ENCODE data around the gene MOB3B.

Gene MOB3B

GRCh38 chr9:27402626-27403025 is 127.0 kb downstream of the MOB3B start:
- WGBS, 2 donors (ENCODE audit: extremely low coverage in 2 of 2, insufficient read length in 2 of 2, insufficient replicate concordance in 1 of 2), result no CpG with 5 or more reads among the region's 2 CpGs

GRCh38 chr9:27400334-27400880 is 129.2 kb downstream of the MOB3B start:
- Histone ChIP-seq H3K79me1 (ENCODE audit: low read depth, low read length) (no peaks in the 10 kb centered on the region), H2BK120ac (ENCODE audit: low read depth, low read length) (no peak overlapping the region), H3K9ac (ENCODE audit: low read depth, low read length, poor library complexity) (no peak overlapping the region), H3K4ac (ENCODE audit: low read length) (no peak overlapping the region), H4K91ac (ENCODE audit: low read depth, low read length, poor library complexity) (no peak overlapping the region), H3K27ac (replicated peaks; ENCODE audit: low read length) (no peak overlapping the region), H3K18ac (ENCODE audit: low read length) (no peak overlapping the region), H2BK5ac (ENCODE audit: low read length) (no peak overlapping the region), H3K4me1 (ENCODE audit: control insufficient read depth in 2 of 2, insufficient read depth in 1 of 2, low read depth in 1 of 2, low read length in 2 of 2) (peaks cover 3 to 5% of the 10 kb centered on the region in 2 donors), H4K8ac (ENCODE audit: low read depth, low read length) (no peak overlapping the region), H2AK5ac (ENCODE audit: low read depth, low read length) (no peak overlapping the region), H3K14ac (ENCODE audit: low read length) (no peak overlapping the region), H3K23ac (ENCODE audit: low read depth, low read length, poor library complexity) (no peak overlapping the region), H2AFZ (ENCODE audit: low read length) (no peak overlapping the region), H2BK15ac (ENCODE audit: low read length) (no peak overlapping the region), H3K4me3 (ENCODE audit: low read length in 2 of 2) (no peak overlapping the region), H3K27me3 (ENCODE audit: control insufficient read depth in 3 of 3, insufficient read depth in 3 of 3, low read depth in 1 of 3, low read length in 3 of 3) (no peaks in the 10 kb centered on the region), H3K4me2 (ENCODE audit: insufficient read depth, low read length, poor library complexity, severe bottlenecking) (no peak overlapping the region), H3K36me3 (replicated peaks in 1 of 2; ENCODE audit: control insufficient read depth in 2 of 2, insufficient read depth in 2 of 2, low read length in 2 of 2) (no peaks in the 10 kb centered on the region), H3K9me3 (replicated peaks in 1 of 2; ENCODE audit: control insufficient read depth in 2 of 2, insufficient read depth in 1 of 2, low read depth in 1 of 2, low read length in 2 of 2) (no peaks in the 10 kb centered on the region), H2BK12ac (ENCODE audit: low read length) (no peak overlapping the region)
- no CpG with 5 or more reads among the region's 3 CpGs for WGBS, 2 donors (ENCODE audit: extremely low coverage in 2 of 2, insufficient read length in 2 of 2, insufficient replicate concordance in 1 of 2)
- DNase-seq (ENCODE audit: low spot score), result no peak

More at GRCh38 chr9:27402626-27403025, 127.0 kb downstream of the MOB3B start:
- H2BK15ac ChIP-seq (ENCODE audit: low read length), result no peak overlapping the region
- peaks cover 0 to 6% of the 10 kb centered on the region in 2 donors for H3K4me1 ChIP-seq (ENCODE audit: control insufficient read depth in 2 of 2, insufficient read depth in 1 of 2, low read depth in 1 of 2, low read length in 2 of 2)
- H3K79me1 ChIP-seq (ENCODE audit: low read depth, low read length), result peaks cover 2% of the 10 kb centered on the region
- H3K4me3 ChIP-seq (ENCODE audit: low read length in 2 of 2), result no peak overlapping the region
- H3K27ac ChIP-seq (replicated peaks; ENCODE audit: low read length), result no peak overlapping the region
- H3K9ac ChIP-seq (ENCODE audit: low read depth, low read length, poor library complexity), result no peak overlapping the region
- no peak overlapping the region for H3K4ac ChIP-seq (ENCODE audit: low read length)
- no peak overlapping the region for H3K4me2 ChIP-seq (ENCODE audit: insufficient read depth, low read length, poor library complexity, severe bottlenecking)
- no peak overlapping the region for H2BK120ac ChIP-seq (ENCODE audit: low read depth, low read length)
- no peaks in the 10 kb centered on the region for H3K27me3 ChIP-seq (ENCODE audit: control insufficient read depth in 3 of 3, insufficient read depth in 3 of 3, low read depth in 1 of 3, low read length in 3 of 3)
- no peaks in the 10 kb centered on the region for H3K36me3 ChIP-seq (replicated peaks in 1 of 2; ENCODE audit: control insufficient read depth in 2 of 2, insufficient read depth in 2 of 2, low read length in 2 of 2)
- H3K9me3 ChIP-seq (replicated peaks in 1 of 2; ENCODE audit: control insufficient read depth in 2 of 2, insufficient read depth in 1 of 2, low read depth in 1 of 2, low read length in 2 of 2), result peaks cover 0 to 15% of the 10 kb centered on the region in 2 donors
- no peak overlapping the region for H2AK5ac ChIP-seq (ENCODE audit: low read depth, low read length)
- H2BK12ac ChIP-seq (ENCODE audit: low read length), result no peak overlapping the region
- no peak overlapping the region for H3K23ac ChIP-seq (ENCODE audit: low read depth, low read length, poor library complexity)
- no peak overlapping the region for H2BK5ac ChIP-seq (ENCODE audit: low read length)
- no peak overlapping the region for H3K18ac ChIP-seq (ENCODE audit: low read length)
- no peak for DNase-seq (ENCODE audit: low spot score)
- no peak overlapping the region for H3K14ac ChIP-seq (ENCODE audit: low read length)
- no peak overlapping the region for H4K91ac ChIP-seq (ENCODE audit: low read depth, low read length, poor library complexity)
- no peak overlapping the region for H4K8ac ChIP-seq (ENCODE audit: low read depth, low read length)
- H2AFZ ChIP-seq (ENCODE audit: low read length), result no peak overlapping the region

- Histone ChIP-seq H3K4me1 (ENCODE audit: control insufficient read depth in 2 of 2, insufficient read depth in 1 of 2, low read depth in 1 of 2, low read length in 2 of 2) (peaks cover 9 to 10% of the 10 kb centered on the region in 2 donors), H4K8ac (ENCODE audit: low read depth, low read length) (no peak overlapping the region), H3K4me2 (ENCODE audit: insufficient read depth, low read length, poor library complexity, severe bottlenecking) (no peak overlapping the region), H3K9me3 (replicated peaks in 1 of 2; ENCODE audit: control insufficient read depth in 2 of 2, insufficient read depth in 1 of 2, low read depth in 1 of 2, low read length in 2 of 2) (no peaks in the 10 kb centered on the region), H3K14ac (ENCODE audit: low read length) (no peak overlapping the region), H3K27me3 (ENCODE audit: control insufficient read depth in 3 of 3, insufficient read depth in 3 of 3, low read depth in 1 of 3, low read length in 3 of 3) (no peaks in the 10 kb centered on the region), H2AFZ (ENCODE audit: low read length) (no peak overlapping the region), H2BK15ac (ENCODE audit: low read length) (no peak overlapping the region), H2AK5ac (ENCODE audit: low read depth, low read length) (no peak overlapping the region), H2BK5ac (ENCODE audit: low read length) (no peak overlapping the region), H3K79me1 (ENCODE audit: low read depth, low read length) (no peaks in the 10 kb centered on the region), H3K4me3 (ENCODE audit: low read length in 2 of 2) (no peak overlapping the region), H3K9ac (ENCODE audit: low read depth, low read length, poor library complexity) (no peak overlapping the region), H3K4ac (ENCODE audit: low read length) (no peak overlapping the region), H3K23ac (ENCODE audit: low read depth, low read length, poor library complexity) (no peak overlapping the region), H2BK120ac (ENCODE audit: low read depth, low read length) (no peak overlapping the region), H3K36me3 (replicated peaks in 1 of 2; ENCODE audit: control insufficient read depth in 2 of 2, insufficient read depth in 2 of 2, low read length in 2 of 2) (no peaks in the 10 kb centered on the region), H3K18ac (ENCODE audit: low read length) (no peak overlapping the region), H3K27ac (replicated peaks; ENCODE audit: low read length) (no peak overlapping the region), H4K91ac (ENCODE audit: low read depth, low read length, poor library complexity) (no peak overlapping the region), H2BK12ac (ENCODE audit: low read length) (no peak overlapping the region)
- no peak for DNase-seq (ENCODE audit: low spot score)
- WGBS, 2 donors (ENCODE audit: extremely low coverage in 2 of 2, insufficient read length in 2 of 2, insufficient replicate concordance in 1 of 2), result no CpG with 5 or more reads among the region's 3 CpGs
Measured at GRCh38 chr9:27398982-27399653, 130.5 kb downstream of the MOB3B start.

DNA sequence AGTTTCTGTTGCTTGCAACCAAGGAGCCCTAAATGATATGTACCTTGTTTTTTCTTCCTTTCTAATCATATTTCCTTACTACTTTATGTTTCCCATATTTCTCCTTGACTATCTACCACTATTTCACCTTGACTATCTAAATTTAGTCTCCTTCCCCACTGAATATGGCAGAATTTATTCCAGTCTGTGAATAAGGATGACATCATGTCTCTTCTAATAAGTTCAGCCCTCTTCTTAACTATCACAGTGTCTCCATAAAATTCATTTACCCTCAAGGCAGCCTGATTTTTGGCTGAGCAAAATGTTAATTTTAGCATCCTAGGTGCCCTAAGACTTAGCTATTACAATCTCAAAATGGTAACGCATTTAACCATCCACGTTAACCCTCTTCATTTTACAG is 133.1 kb downstream of the MOB3B start:
- H3K4ac ChIP-seq (ENCODE audit: low read length), result no peak overlapping the region
- DNase-seq (ENCODE audit: low spot score), result no peak
- H2BK120ac ChIP-seq (ENCODE audit: low read depth, low read length), result no peak overlapping the region
- no peak overlapping the region for H4K91ac ChIP-seq (ENCODE audit: low read depth, low read length, poor library complexity)
- no peak overlapping the region for H3K23ac ChIP-seq (ENCODE audit: low read depth, low read length, poor library complexity)
- H3K36me3 ChIP-seq (replicated peaks in 1 of 2; ENCODE audit: control insufficient read depth in 2 of 2, insufficient read depth in 2 of 2, low read length in 2 of 2), result no peaks in the 10 kb centered on the region
- H3K9ac ChIP-seq (ENCODE audit: low read depth, low read length, poor library complexity), result no peak overlapping the region
- H3K27ac ChIP-seq (replicated peaks; ENCODE audit: low read length), result no peak overlapping the region
- no peak overlapping the region for H3K4me3 ChIP-seq (ENCODE audit: low read length in 2 of 2)
- no peak overlapping the region for H4K8ac ChIP-seq (ENCODE audit: low read depth, low read length)
- no peak overlapping the region for H2AFZ ChIP-seq (ENCODE audit: low read length)
- H2BK12ac ChIP-seq (ENCODE audit: low read length), result no peak overlapping the region
- H2AK5ac ChIP-seq (ENCODE audit: low read depth, low read length), result no peak overlapping the region
- H3K14ac ChIP-seq (ENCODE audit: low read length), result no peak overlapping the region
- no peak overlapping the region for H3K18ac ChIP-seq (ENCODE audit: low read length)
- no CpG with 5 or more reads among the region's 2 CpGs for WGBS, 2 donors (ENCODE audit: extremely low coverage in 2 of 2, insufficient read length in 2 of 2, insufficient replicate concordance in 1 of 2)
- H3K4me2 ChIP-seq (ENCODE audit: insufficient read depth, low read length, poor library complexity, severe bottlenecking), result no peak overlapping the region
- H3K4me1 ChIP-seq (ENCODE audit: control insufficient read depth in 2 of 2, insufficient read depth in 1 of 2, low read depth in 1 of 2, low read length in 2 of 2), result peaks cover 8 to 10% of the 10 kb centered on the region in 2 donors
- H3K79me1 ChIP-seq (ENCODE audit: low read depth, low read length), result no peaks in the 10 kb centered on the region
- no peaks in the 10 kb centered on the region for H3K27me3 ChIP-seq (ENCODE audit: control insufficient read depth in 3 of 3, insufficient read depth in 3 of 3, low read depth in 1 of 3, low read length in 3 of 3)
- H2BK15ac ChIP-seq (ENCODE audit: low read length), result no peak overlapping the region
- no peaks in the 10 kb centered on the region for H3K9me3 ChIP-seq (replicated peaks in 1 of 2; ENCODE audit: control insufficient read depth in 2 of 2, insufficient read depth in 1 of 2, low read depth in 1 of 2, low read length in 2 of 2)
- no peak overlapping the region for H2BK5ac ChIP-seq (ENCODE audit: low read length)
